Measurements from ENCODE around the gene CRY2. TPM values are rescaled to one million over a fixed set of nuclear protein-coding genes. Genes with fewer than 3 reads are reported as not detected.

The CRY2 gene
- total and polyA plus RNA-seq, 2 of the 13 experiments (the other 11 are each of a cell fraction or from before 2014, with no cell fraction given), result 10.1 to 12.2 TPM

DNA sequence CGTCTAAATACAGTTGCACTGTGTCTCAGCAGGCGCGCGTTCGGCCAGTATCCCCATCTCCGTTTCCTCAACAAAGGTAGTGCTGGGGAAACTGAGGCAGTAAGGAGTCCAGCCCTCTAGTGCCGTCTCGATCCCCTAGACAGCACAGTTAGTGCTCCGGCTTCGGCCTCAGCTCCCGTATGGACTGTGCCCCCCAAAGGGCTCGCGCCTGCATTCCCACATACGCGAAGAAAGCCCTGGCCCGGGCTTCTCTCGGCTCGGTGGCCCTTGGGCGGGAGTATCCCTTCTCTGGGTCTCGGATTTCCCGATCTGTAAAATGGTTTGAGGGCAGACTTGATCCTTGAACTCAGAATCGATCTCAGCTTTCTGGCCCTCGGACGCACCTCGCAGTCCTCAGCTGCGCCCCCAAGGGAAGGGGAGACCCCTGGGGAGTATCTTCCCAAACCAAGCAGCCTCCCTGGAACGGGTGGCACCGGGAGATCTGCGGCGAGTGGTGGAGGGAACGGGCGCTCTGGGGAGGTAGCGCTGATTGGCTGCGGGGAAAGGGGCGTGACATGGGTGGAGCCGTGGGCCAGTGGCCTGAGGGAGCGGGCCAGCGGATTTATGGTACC lies 71.2 kb downstream of the CRY2 start (continued):
- no peak for TF ChIP-seq MAFF (IDR thresholded peaks at IDR 0.05; ENCODE audit: low read depth, low read length)
- 0 out of 2 replicates have a peak, but pooled peaks have one; percentile 16 for TF ChIP-seq NCOA2 (CRISPR knock-in tag; IDR thresholded peaks at IDR 0.05)
- TF ChIP-seq, protein P1, sequence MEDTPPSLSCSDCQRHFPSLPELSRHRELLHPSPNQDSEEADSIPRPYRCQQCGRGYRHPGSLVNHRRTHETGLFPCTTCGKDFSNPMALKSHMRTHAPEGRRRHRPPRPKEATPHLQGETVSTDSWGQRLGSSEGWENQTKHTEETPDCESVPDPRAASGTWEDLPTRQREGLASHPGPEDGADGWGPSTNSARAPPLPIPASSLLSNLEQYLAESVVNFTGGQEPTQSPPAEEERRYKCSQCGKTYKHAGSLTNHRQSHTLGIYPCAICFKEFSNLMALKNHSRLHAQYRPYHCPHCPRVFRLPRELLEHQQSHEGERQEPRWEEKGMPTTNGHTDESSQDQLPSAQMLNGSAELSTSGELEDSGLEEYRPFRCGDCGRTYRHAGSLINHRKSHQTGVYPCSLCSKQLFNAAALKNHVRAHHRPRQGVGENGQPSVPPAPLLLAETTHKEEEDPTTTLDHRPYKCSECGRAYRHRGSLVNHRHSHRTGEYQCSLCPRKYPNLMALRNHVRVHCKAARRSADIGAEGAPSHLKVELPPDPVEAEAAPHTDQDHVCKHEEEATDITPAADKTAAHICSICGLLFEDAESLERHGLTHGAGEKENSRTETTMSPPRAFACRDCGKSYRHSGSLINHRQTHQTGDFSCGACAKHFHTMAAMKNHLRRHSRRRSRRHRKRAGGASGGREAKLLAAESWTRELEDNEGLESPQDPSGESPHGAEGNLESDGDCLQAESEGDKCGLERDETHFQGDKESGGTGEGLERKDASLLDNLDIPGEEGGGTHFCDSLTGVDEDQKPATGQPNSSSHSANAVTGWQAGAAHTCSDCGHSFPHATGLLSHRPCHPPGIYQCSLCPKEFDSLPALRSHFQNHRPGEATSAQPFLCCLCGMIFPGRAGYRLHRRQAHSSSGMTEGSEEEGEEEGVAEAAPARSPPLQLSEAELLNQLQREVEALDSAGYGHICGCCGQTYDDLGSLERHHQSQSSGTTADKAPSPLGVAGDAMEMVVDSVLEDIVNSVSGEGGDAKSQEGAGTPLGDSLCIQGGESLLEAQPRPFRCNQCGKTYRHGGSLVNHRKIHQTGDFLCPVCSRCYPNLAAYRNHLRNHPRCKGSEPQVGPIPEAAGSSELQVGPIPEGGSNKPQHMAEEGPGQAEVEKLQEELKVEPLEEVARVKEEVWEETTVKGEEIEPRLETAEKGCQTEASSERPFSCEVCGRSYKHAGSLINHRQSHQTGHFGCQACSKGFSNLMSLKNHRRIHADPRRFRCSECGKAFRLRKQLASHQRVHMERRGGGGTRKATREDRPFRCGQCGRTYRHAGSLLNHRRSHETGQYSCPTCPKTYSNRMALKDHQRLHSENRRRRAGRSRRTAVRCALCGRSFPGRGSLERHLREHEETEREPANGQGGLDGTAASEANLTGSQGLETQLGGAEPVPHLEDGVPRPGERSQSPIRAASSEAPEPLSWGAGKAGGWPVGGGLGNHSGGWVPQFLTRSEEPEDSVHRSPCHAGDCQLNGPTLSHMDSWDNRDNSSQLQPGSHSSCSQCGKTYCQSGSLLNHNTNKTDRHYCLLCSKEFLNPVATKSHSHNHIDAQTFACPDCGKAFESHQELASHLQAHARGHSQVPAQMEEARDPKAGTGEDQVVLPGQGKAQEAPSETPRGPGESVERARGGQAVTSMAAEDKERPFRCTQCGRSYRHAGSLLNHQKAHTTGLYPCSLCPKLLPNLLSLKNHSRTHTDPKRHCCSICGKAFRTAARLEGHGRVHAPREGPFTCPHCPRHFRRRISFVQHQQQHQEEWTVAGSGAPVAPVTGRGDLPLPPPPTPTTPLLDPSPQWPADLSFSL (CRISPR knock-in tag; IDR thresholded peaks at IDR 0.05), result 0 out of 2 replicates have a peak, but pooled peaks have one; percentile 49
- TF ChIP-seq SOX13 (IDR thresholded peaks at IDR 0.05), result no peak
- 0 out of 4 replicates have a peak, but pooled peaks of 1 of the 2 experiments have one; percentile 15 for TF ChIP-seq SOX13 (CRISPR knock-in tag; conservative IDR thresholded peaks at IDR 0.05 in 1 of 2, IDR thresholded peaks at IDR 0.05 in 1 of 2)
- TF ChIP-seq ZNF629 (CRISPR knock-in tag; conservative IDR thresholded peaks at IDR 0.05), result peak; percentile 63; the same call in 1 of the 2 replicates
- TF ChIP-seq TFDP2 (CRISPR knock-in tag; IDR thresholded peaks at IDR 0.05), result 0 out of 2 replicates have a peak, but pooled peaks have one; percentile 49
- TF ChIP-seq CHCHD3 (CRISPR knock-in tag; IDR thresholded peaks at IDR 0.05), result peak; percentile 54; the same call in 1 of the 2 replicates
- TF ChIP-seq, protein P2, sequence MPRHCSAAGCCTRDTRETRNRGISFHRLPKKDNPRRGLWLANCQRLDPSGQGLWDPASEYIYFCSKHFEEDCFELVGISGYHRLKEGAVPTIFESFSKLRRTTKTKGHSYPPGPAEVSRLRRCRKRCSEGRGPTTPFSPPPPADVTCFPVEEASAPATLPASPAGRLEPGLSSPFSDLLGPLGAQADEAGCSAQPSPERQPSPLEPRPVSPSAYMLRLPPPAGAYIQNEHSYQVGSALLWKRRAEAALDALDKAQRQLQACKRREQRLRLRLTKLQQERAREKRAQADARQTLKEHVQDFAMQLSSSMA (CRISPR knock-in tag; IDR thresholded peaks at IDR 0.05), result peak; percentile 39; the same call in 1 of the 2 replicates
- TF ChIP-seq TFDP1 (CRISPR knock-in tag; IDR thresholded peaks at IDR 0.05; ENCODE audit: borderline replicate concordance), result peak; percentile 61; the same call in 1 of the 2 replicates
- TF ChIP-seq ZNF576 (CRISPR knock-in tag; IDR thresholded peaks at IDR 0.05), result 0 out of 2 replicates have a peak, but pooled peaks have one; percentile 80
- TF ChIP-seq ZNF232 (CRISPR knock-in tag; IDR thresholded peaks at IDR 0.05; ENCODE audit: borderline replicate concordance), result 0 out of 2 replicates have a peak, but pooled peaks have one; percentile 29

Measured in HepG2 (cell line).